Measurements from ENCODE around the gene PKP4. TPM values are rescaled to one million over a fixed set of nuclear protein-coding genes. Genes with fewer than 3 reads are reported as not detected.

The PKP4 gene
- total RNA-seq, 2 donors from 2014 or later: 43.7 to 67.3 TPM

DNA sequence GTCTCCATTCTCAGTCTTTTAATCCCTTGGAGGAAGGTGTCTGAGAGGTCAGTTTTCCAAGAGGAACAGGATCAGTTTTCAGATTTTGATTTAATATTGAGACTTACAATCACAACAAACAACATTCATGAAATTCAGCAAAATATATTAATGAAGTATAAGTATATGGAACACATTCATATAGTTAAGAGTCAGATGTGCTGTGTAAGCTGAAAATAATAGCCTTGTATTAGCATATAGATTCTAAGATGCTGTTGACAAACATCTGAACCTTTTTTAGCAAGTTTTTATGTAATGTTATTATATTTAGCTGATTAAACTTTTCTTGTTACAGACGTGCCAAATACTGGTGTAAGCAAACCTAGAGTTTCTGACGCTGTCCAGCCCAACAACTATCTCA is 163.9 kb downstream of the PKP4 start:
- no peak overlapping the region for H3K4me3 ChIP-seq
- no peaks in the 10 kb centered on the region for H3K9me3 ChIP-seq
- DNase-seq: no peak
- no peak overlapping the region for H3K9ac ChIP-seq (ENCODE audit: low read depth in 2 of 2, low read length in 2 of 2)
- intact Hi-C loops (cut with DNase I): no loop called here
- no peak overlapping the region for H3K27ac ChIP-seq
- H3K27me3 ChIP-seq: no peaks in the 10 kb centered on the region
- TF ChIP-seq, protein P1, sequence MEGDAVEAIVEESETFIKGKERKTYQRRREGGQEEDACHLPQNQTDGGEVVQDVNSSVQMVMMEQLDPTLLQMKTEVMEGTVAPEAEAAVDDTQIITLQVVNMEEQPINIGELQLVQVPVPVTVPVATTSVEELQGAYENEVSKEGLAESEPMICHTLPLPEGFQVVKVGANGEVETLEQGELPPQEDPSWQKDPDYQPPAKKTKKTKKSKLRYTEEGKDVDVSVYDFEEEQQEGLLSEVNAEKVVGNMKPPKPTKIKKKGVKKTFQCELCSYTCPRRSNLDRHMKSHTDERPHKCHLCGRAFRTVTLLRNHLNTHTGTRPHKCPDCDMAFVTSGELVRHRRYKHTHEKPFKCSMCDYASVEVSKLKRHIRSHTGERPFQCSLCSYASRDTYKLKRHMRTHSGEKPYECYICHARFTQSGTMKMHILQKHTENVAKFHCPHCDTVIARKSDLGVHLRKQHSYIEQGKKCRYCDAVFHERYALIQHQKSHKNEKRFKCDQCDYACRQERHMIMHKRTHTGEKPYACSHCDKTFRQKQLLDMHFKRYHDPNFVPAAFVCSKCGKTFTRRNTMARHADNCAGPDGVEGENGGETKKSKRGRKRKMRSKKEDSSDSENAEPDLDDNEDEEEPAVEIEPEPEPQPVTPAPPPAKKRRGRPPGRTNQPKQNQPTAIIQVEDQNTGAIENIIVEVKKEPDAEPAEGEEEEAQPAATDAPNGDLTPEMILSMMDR (IDR thresholded peaks at IDR 0.05): no peak
- no peaks in the 10 kb centered on the region for H3K36me3 ChIP-seq
- H3K4me1 ChIP-seq: no peaks in the 10 kb centered on the region

DNA sequence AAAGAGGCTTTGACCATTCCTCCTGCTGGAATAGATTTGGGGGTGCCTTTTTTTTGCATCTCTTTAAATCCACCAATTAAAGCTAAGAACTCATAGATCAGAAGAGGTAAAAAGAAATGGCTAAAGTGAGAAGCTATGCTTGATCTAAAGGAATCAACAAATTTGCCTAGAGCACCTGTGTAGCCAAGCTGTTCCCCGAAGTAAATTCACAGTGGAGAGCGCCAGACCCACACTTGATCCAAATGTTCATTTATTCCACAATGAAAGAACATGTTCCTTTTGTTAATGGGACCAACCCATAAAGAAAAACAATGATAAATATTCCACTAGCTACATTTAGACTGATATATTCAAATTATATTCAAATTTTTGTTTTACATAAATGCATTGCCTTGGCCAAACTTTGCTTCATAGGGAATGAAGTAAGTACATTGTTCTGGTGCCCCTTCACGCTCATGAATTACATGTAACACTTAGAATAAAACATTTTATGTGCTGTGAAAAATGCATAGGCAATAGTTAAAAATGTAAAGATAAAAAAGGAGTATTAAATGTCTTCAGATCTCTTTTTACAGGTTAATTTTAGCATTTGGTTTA is 167.4 kb downstream of the PKP4 start:
- intact Hi-C loops (cut with DNase I): no loop called here
- H3K4me3 ChIP-seq: no peak overlapping the region

DNA sequence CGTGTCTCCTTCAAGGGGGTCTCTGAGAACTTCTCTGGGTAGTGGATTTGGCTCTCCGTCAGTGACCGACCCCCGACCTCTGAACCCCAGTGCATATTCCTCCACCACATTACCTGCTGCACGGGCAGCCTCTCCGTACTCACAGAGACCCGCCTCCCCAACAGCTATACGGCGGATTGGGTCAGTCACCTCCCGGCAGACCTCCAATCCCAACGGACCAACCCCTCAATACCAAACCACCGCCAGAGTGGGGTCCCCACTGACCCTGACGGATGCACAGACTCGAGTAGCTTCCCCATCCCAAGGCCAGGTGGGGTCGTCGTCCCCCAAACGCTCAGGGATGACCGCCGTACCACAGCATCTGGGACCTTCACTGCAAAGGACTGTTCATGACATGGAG is 168.2 kb downstream of the PKP4 start:
- Histone ChIP-seq H3K4me1 (no peaks in the 10 kb centered on the region), H3K9ac (ENCODE audit: low read depth in 2 of 2, low read length in 2 of 2) (no peak overlapping the region), H3K9me3 (no peaks in the 10 kb centered on the region), H3K27me3 (no peaks in the 10 kb centered on the region), H3K27ac (no peak overlapping the region), H3K36me3 (no peaks in the 10 kb centered on the region), H3K4me3 (no peak overlapping the region)
- no peak for DNase-seq
- intact Hi-C loops (cut with DNase I): no loop called here
- TF ChIP-seq, protein P1 (IDR thresholded peaks at IDR 0.05): no peak

More for the DNA sequence above, 167.4 kb downstream of the PKP4 start:
- Histone ChIP-seq H3K27me3 (no peaks in the 10 kb centered on the region), H3K27ac (no peak overlapping the region), H3K36me3 (no peaks in the 10 kb centered on the region), H3K4me1 (no peaks in the 10 kb centered on the region), H3K9ac (ENCODE audit: low read depth in 2 of 2, low read length in 2 of 2) (no peak overlapping the region), H3K9me3 (no peaks in the 10 kb centered on the region)
- DNase-seq: no peak
- TF ChIP-seq, protein P1 (IDR thresholded peaks at IDR 0.05): no peak

DNA sequence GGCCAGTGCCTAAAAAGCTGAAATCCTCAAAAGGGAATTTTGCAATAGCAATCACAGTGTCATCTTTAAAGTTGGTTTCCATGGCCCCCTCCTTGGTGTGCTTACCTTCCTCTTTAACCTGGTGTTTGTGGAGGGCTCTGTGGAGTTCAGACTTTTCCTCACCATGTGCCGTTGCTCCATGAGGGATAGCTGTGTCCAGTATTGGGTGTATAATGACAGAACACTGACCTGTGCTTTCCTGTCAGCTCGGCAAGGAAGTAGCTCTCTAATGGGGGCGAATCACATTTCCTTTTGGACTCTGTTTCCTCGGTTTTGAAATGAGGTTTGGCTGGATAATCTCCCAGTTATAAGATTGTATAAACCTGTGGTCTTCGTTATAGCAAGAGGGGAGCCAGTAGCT is 172.4 kb downstream of the PKP4 start:
- Histone ChIP-seq H3K4me3 (no peak overlapping the region), H3K9ac (ENCODE audit: low read depth in 2 of 2, low read length in 2 of 2) (no peak overlapping the region), H3K9me3 (no peaks in the 10 kb centered on the region), H3K36me3 (no peaks in the 10 kb centered on the region), H3K4me1 (no peaks in the 10 kb centered on the region), H3K27me3 (no peaks in the 10 kb centered on the region), H3K27ac (no peak overlapping the region)
- DNase-seq: no peak
- TF ChIP-seq, protein P1 (IDR thresholded peaks at IDR 0.05): no peak
- intact Hi-C loops (cut with DNase I): no loop called here

DNA sequence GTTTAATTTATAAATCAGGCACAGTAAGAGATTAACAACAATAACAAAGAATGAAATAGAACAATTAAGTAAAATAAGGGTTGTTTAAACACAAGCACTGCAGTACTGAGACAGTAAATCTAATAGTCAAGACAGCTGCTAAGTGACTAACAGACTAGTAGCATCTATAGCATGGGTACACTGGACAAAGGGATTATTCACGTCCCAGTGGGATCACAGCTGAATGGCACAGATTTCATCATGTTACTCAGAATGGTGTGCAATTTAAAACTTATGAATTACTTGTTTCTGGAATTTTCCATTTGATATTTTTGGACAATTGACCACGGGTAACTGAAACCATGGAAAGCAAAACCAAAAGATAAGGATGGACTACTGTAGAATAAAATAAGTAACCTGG is 176.5 kb downstream of the PKP4 start:
- Histone ChIP-seq H3K27ac (no peak overlapping the region), H3K9ac (ENCODE audit: low read depth in 2 of 2, low read length in 2 of 2) (no peak overlapping the region), H3K27me3 (no peaks in the 10 kb centered on the region), H3K36me3 (no peaks in the 10 kb centered on the region), H3K4me1 (no peaks in the 10 kb centered on the region), H3K4me3 (no peak overlapping the region), H3K9me3 (no peaks in the 10 kb centered on the region)
- no peak for DNase-seq
- TF ChIP-seq, protein P1 (IDR thresholded peaks at IDR 0.05): no peak
- intact Hi-C loops (cut with DNase I): no loop called here

All from colonic mucosa (tissue), 4 donors.